ENCODE measurements around the gene GNAZ.

DNA sequence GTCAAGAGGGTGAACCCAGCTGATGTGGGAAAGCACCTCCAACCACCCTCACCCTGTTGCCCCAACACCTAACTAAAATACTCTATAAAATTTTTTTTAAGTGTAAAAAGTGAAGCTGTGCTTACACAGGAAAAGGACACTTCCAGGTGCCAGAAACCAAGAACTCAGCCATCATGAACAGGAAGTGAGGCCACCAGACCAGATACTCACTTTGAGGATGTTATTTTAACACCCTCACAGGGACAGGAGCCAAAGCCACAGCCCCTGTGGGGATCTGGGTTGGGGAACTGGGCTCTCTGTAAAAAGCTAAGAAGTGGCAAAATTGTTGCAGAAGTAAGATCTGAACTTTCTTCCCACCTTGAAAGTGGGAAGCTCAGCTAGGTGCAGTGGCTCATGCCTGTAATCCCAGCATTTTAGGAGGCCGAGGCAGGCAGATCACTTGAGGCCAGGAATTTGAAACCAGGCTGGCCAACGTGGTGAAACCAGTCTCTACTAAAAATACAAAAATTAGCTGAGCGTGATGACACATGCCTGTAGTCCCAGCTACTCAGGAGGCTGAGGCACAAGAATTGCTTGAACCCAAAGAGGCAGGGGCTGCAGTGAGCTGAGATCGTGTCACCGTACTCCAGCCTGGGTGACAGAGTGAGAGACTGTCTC is 67.7 kb downstream of the GNAZ start:
- TF ChIP-seq EZH2 (IDR thresholded peaks at IDR 0.05; ENCODE audit: low read depth, low read length, severe bottlenecking) (no peak), TAF1 (IDR thresholded peaks at IDR 0.05; ENCODE audit: low read depth, low read length) (no peak)
- TF ChIP-seq, protein P1, sequence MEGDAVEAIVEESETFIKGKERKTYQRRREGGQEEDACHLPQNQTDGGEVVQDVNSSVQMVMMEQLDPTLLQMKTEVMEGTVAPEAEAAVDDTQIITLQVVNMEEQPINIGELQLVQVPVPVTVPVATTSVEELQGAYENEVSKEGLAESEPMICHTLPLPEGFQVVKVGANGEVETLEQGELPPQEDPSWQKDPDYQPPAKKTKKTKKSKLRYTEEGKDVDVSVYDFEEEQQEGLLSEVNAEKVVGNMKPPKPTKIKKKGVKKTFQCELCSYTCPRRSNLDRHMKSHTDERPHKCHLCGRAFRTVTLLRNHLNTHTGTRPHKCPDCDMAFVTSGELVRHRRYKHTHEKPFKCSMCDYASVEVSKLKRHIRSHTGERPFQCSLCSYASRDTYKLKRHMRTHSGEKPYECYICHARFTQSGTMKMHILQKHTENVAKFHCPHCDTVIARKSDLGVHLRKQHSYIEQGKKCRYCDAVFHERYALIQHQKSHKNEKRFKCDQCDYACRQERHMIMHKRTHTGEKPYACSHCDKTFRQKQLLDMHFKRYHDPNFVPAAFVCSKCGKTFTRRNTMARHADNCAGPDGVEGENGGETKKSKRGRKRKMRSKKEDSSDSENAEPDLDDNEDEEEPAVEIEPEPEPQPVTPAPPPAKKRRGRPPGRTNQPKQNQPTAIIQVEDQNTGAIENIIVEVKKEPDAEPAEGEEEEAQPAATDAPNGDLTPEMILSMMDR (IDR thresholded peaks at IDR 0.05; ENCODE audit: control extremely low read depth in 1 of 3, insufficient read depth in 1 of 3, low read depth in 1 of 3, low read length in 3 of 3) = no peak
- TF ChIP-seq, protein P2, sequence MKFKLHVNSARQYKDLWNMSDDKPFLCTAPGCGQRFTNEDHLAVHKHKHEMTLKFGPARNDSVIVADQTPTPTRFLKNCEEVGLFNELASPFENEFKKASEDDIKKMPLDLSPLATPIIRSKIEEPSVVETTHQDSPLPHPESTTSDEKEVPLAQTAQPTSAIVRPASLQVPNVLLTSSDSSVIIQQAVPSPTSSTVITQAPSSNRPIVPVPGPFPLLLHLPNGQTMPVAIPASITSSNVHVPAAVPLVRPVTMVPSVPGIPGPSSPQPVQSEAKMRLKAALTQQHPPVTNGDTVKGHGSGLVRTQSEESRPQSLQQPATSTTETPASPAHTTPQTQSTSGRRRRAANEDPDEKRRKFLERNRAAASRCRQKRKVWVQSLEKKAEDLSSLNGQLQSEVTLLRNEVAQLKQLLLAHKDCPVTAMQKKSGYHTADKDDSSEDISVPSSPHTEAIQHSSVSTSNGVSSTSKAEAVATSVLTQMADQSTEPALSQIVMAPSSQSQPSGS (IDR thresholded peaks at IDR 0.05; ENCODE audit: low read length) = no peak
